B cell (primary cell): ENCODE data around the gene MEAF6. TPM values are rescaled to one million over a fixed set of nuclear protein-coding genes. Genes with fewer than 3 reads are reported as not detected.

Experiments
- ATAC-seq: fragments of 200-7000 bp; cut with Tn5 transposase; one replicate; pipeline ENCODE4 v1.10.0; 2021; ENCODE audit warnings: low read depth, mild to moderate bottlenecking, moderate number of reproducible peaks, moderate library complexity
- CTCF ChIA-PET: fragments of 350-600 bp; sonication (Branson Sonifier 250); formaldehyde crosslinking; loops from one replicate; lab custom pipeline; 2021; ENCODE audit warnings: antibody characterized with exemption, inconsistent platforms; lab: Charles Lee
- POLR2A ChIA-PET: fragments of 350-600 bp; sonication (Branson Sonifier 250); formaldehyde crosslinking; loops from one replicate; lab custom pipeline; 2021; ENCODE audit warnings: antibody characterized with exemption; lab: Charles Lee
- DNase-seq: peaks from one replicate; pipeline ENCODE4 v3.0.0; 2013
- H2AFZ ChIP-seq: 2 replicates; pipeline ENCODE4 v1.6.1; 2012; ENCODE audit warnings: mild to moderate bottlenecking, low read depth, low read length; ENCODE audit not compliant: insufficient read depth, poor library complexity, severe bottlenecking
- H3K27ac ChIP-seq, 2 donors: 1 replicate in 1 of 2; 2 replicates in 1 of 2; pipeline ENCODE4 v1.5.1; 2012 to 2013; ENCODE audit warnings: low read length in 2 of 2, mild to moderate bottlenecking in 2 of 2, moderate library complexity in 1 of 2
- H3K27me3 ChIP-seq, 4 experiments: fragments of 200-600 bp in 1 of 4; sonication (generic) in 1 of 4; replicated peaks in 1 of 4; 1 replicate in 2 of 4; 2 replicates in 2 of 4; pipeline versions ENCODE4 v1.6.1 to v1.7.0; 2013 to 2016; ENCODE audit warnings: low read length in 3 of 4, mild to moderate bottlenecking in 2 of 4, mixed read lengths in 1 of 4, moderate library complexity in 1 of 4; ENCODE audit not compliant: insufficient read depth in 4 of 4, control insufficient read depth in 3 of 4; ENCODE audit errors: control extremely low read depth in 1 of 4
- H3K36me3 ChIP-seq, 2 experiments: replicated peaks in 1 of 2; 1 replicate in 1 of 2; 2 replicates in 1 of 2; pipeline versions ENCODE4 v1.6.1 to v1.7.1; 2013; ENCODE audit warnings: low read length in 1 of 2; ENCODE audit not compliant: insufficient read depth in 2 of 2, control insufficient read depth in 1 of 2; ENCODE audit errors: control extremely low read depth in 1 of 2, extremely low read depth in 1 of 2
- H3K4me1 ChIP-seq, 2 donors: fragments of 200-600 bp in 1 of 2; sonication (generic) in 1 of 2; 1 replicate in 1 of 2; 2 replicates in 1 of 2; pipeline versions ENCODE4 v1.5.1 to v1.6.1; 2013 to 2017; ENCODE audit warnings: low read length in 2 of 2; ENCODE audit not compliant: control insufficient read depth in 2 of 2, insufficient read depth in 2 of 2
- H3K4me2 ChIP-seq: replicated peaks from 2 replicates; pipeline ENCODE3; 2012; ENCODE audit warnings: mild to moderate bottlenecking, low read depth, low read length; ENCODE audit not compliant: poor library complexity, severe bottlenecking
- H3K4me3 ChIP-seq, 5 experiments: fragments of 200-600 bp in 1 of 5; sonication (generic) in 1 of 5; 1 replicate in 3 of 5; 2 replicates in 2 of 5; pipeline versions ENCODE4 v1.5.1 to v1.7.0; 2011 to 2016; ENCODE audit warnings: low read length in 4 of 5, mild to moderate bottlenecking in 4 of 5, low read depth in 2 of 5, control low read depth in 1 of 5, moderate library complexity in 1 of 5; ENCODE audit not compliant: insufficient read depth in 1 of 5; ENCODE audit errors: control extremely low read depth in 1 of 5, extremely low read depth in 1 of 5
- H3K79me2 ChIP-seq: fragments of 200-600 bp; sonication (generic); one replicate; pipeline ENCODE4 v1.6.0; 2016; ENCODE audit warnings: low read length; ENCODE audit not compliant: control insufficient read depth, insufficient read depth
- H3K9ac ChIP-seq: fragments of 200-600 bp; sonication (generic); 2 replicates; pipeline ENCODE4 v1.6.1; 2017; ENCODE audit warnings: mild to moderate bottlenecking, low read length, moderate library complexity
- H3K9me3 ChIP-seq, 3 donors: one replicate each; pipeline versions ENCODE4 v1.6.1 to v1.7.1; 2013; ENCODE audit warnings: low read length in 2 of 3; ENCODE audit not compliant: control insufficient read depth in 2 of 3, insufficient read depth in 1 of 3; ENCODE audit errors: control extremely low read depth in 1 of 3
- H4K20me1 ChIP-seq: 2 replicates; pipeline ENCODE4 v1.6.0; 2012; ENCODE audit warnings: mild to moderate bottlenecking, low read length; ENCODE audit not compliant: insufficient read depth, control insufficient read depth, poor library complexity, severe bottlenecking
- H3K27ac Mint-ChIP-seq: one replicate; pipeline ENCODE4 v1.8.0; 2021; ENCODE audit warnings: mixed read lengths
- H3K27me3 Mint-ChIP-seq: one replicate; pipeline ENCODE4 v1.8.0; 2021; ENCODE audit warnings: mixed read lengths
- H3K4me1 Mint-ChIP-seq: one replicate; pipeline ENCODE4 v1.8.0; 2021; ENCODE audit warnings: mixed read lengths
- H3K4me3 Mint-ChIP-seq: one replicate; pipeline ENCODE4 v1.8.0; 2021; ENCODE audit warnings: mixed read lengths
- H3K9me3 Mint-ChIP-seq: one replicate; pipeline ENCODE4 v1.8.0; 2022; ENCODE audit warnings: mixed read lengths; ENCODE audit not compliant: insufficient read depth
- CTCF ChIP-seq: fragments of 200-600 bp; IDR thresholded peaks from one replicate; pipeline ENCODE4 v1.8.0; 2022; ENCODE audit warnings: antibody characterized with exemption, mild to moderate bottlenecking
- EZH2 ChIP-seq: IDR thresholded peaks from 2 replicates; pipeline ENCODE4 v1.6.1; 2012; ENCODE audit warnings: borderline replicate concordance, low read depth, mild to moderate bottlenecking, moderate library complexity, low read length; ENCODE audit not compliant: insufficient read depth, poor library complexity, severe bottlenecking
- WGBS: methylation state at CpG from one replicate; pipeline ENCODE4 v1.1.5; 2013; ENCODE audit warnings: missing lambda C conversion rate; ENCODE audit not compliant: insufficient coverage; 5-methylcytosine and 5-hydroxymethylcytosine counted together
- intact Hi-C: fragments of 100-400 bp; cut with micrococcal nuclease; formaldehyde crosslinking; loops from one replicate; pipeline ENCODE4 v1.10.0; 2022
- polyA plus RNA-seq: library from polyadenylated mRNA; depleted of rRNA; stranded (reverse); fragments of >200 nt; gene quantifications from 2 replicates; pipeline ENCODE4 v1.2.3, GENCODE V29; 2012
- total RNA-seq, 2 donors: library from RNA; stranded (reverse); fragments of 120-200 nt in 1 of 2; gene quantifications; 1 replicate in 1 of 2; 2 replicates in 1 of 2; pipeline versions ENCODE4 v1.2.3 to v1.2.4, GENCODE V29; 2013 to 2022

The MEAF6 gene
- total and polyA plus RNA-seq, 2 donors (not counting 1 experiment from before 2014, with no cell fraction given), result 52.5 to 84.2 TPM

DNA sequence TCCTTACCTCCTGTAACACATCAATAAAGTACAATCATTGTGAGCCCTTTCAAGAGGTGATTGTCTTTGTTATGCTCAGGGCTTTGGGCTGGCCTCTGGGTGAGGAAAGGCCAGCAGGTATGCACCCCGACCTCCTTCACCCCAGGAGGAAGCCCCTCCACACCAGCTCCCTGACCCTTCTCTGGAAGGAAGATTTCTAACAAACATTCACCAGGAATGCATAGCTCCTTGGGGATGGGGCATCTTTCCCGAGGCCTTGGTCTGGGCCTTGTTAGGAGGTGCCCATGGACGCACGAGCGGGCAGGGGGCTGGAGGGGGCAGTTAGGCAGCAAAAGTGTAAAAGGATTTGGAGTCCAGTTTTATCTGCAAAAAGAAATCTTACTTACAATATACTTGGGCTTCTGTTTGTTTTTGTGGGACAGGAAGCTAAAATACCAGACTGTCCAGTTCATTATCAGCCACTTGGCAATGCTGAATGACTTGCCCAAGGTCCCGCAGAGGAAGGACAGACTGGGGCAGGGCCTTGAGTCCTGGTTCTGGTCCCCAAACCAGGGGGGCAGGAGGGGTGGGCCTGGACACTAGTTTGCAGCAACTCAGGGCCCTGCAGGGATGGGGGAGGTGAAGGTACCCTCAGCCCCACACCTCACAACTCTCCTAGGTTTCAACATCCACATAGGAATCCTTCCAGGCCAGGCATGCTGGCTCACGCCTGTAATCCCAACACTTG lies 30.1 kb downstream of the MEAF6 start:
- peak; percentile 19 for DNase-seq
- Mint-ChIP-seq H3K27ac (peak overlapping the region; percentile 53), H3K9me3 (no peaks in the 10 kb centered on the region), H3K4me1 (peaks cover 43% of the 10 kb centered on the region), H3K4me3 (no peak overlapping the region), H3K27me3 (no peaks in the 10 kb centered on the region)
- ChIA-PET CTCF (interaction anchor here (1.0 to 22.3 kb wide), 4 partner anchors 13 to 198 kb away, joined by 5 to 690 read pairs (median 46); no protein-coding TSS in a partner anchor), POLR2A (interaction anchor here (0.7 to 1.1 kb wide), 3 partner anchors 9 to 195 kb away, joined by 3 read pairs; no protein-coding TSS in a partner anchor)
- H3K79me2 ChIP-seq, result peaks cover 28% of the 10 kb centered on the region
- H3K27me3 ChIP-seq, result no peaks in the 10 kb centered on the region
- no peaks in the 10 kb centered on the region for H3K9me3 ChIP-seq
- H3K4me3 ChIP-seq, result no peak overlapping the region
- TF ChIP-seq CTCF, result no peak
- TF ChIP-seq EZH2, result no peak
- no peak overlapping the region for H3K27ac ChIP-seq
- H3K9ac ChIP-seq, result no peak overlapping the region
- H4K20me1 ChIP-seq, result peaks cover 53% of the 10 kb centered on the region
- ATAC-seq, result no peak
- no peak overlapping the region for H2AFZ ChIP-seq
- WGBS, result no CpG with 5 or more reads among the region's 7 CpGs
- peaks cover 0 to 72% of the 10 kb centered on the region in 2 experiments for H3K36me3 ChIP-seq
- H3K4me2 ChIP-seq, result no peak overlapping the region
- intact Hi-C loops, result no loop called here
- H3K4me1 ChIP-seq, result peaks cover 24 to 38% of the 10 kb centered on the region in 2 donors

GRCh38 chr1:37483785-37484184 lies 30.8 kb downstream of the MEAF6 start:
- Mint-ChIP-seq H3K4me3 (no peak overlapping the region), H3K27ac (peak overlapping the region; percentile 50), H3K9me3 (no peaks in the 10 kb centered on the region), H3K4me1 (peaks cover 50% of the 10 kb centered on the region), H3K27me3 (no peaks in the 10 kb centered on the region)
- Histone ChIP-seq H3K4me3 (no peak overlapping the region), H3K79me2 (peaks cover 35% of the 10 kb centered on the region), H2AFZ (no peak overlapping the region), H3K27ac (no peak overlapping the region), H3K4me1 (peaks cover 31 to 45% of the 10 kb centered on the region in 2 donors), H3K36me3 (peaks cover 0 to 73% of the 10 kb centered on the region in 2 experiments), H3K9ac (no peak overlapping the region), H3K27me3 (no peaks in the 10 kb centered on the region), H3K9me3 (no peaks in the 10 kb centered on the region), H4K20me1 (peaks cover 60% of the 10 kb centered on the region), H3K4me2 (no peak overlapping the region)
- WGBS, result 89% methylated on average over 14 of the region's 15 CpGs
- POLR2A ChIA-PET, result no interaction called here
- TF ChIP-seq EZH2, result no peak
- no peak for TF ChIP-seq CTCF
- CTCF ChIA-PET, result interaction anchor here (22.3 kb wide), 1 partner anchor 29 kb away, joined by 690 read pairs; no protein-coding TSS in a partner anchor
- intact Hi-C loops, result no loop called here
- ATAC-seq (no peak), DNase-seq (no peak)
